Calu3 (cell line): Measurements from ENCODE around the gene BRCC3. TPM values are rescaled to one million over a fixed set of nuclear protein-coding genes. Genes with fewer than 3 reads are reported as not detected.

Experiments
- BruUV-seq: library from RNA; stranded (reverse); fragments of 400-500 nt; replicated peaks from 2 replicates; lab custom pipeline; 2021; lab: Mats Ljungman, UMichigan
- CTCF ChIA-PET: fragments of 300-600 bp; sonication (Branson Sonifier 250); formaldehyde crosslinking; loops from one replicate; lab custom pipeline; 2022; ENCODE audit warnings: antibody characterized with exemption; lab: Charles Lee
- DNase-seq: peaks from one replicate; pipeline ENCODE4 v3.0.0; 2022
- H3K27ac Mint-ChIP-seq: one replicate; pipeline ENCODE4 v1.8.0; 2022; ENCODE audit warnings: mixed read lengths; ENCODE audit not compliant: unreplicated experiment
- H3K27me3 Mint-ChIP-seq: one replicate; pipeline ENCODE4 v1.8.0; 2022; ENCODE audit warnings: mixed read lengths; ENCODE audit not compliant: unreplicated experiment
- H3K36me3 Mint-ChIP-seq: one replicate; pipeline ENCODE4 v1.8.0; 2022; ENCODE audit warnings: mild to moderate bottlenecking, moderate library complexity, mixed read lengths; ENCODE audit not compliant: insufficient read depth, unreplicated experiment
- H3K4me1 Mint-ChIP-seq: one replicate; pipeline ENCODE4 v1.8.0; 2022; ENCODE audit warnings: mild to moderate bottlenecking, low read depth, mixed read lengths; ENCODE audit not compliant: unreplicated experiment
- H3K4me3 Mint-ChIP-seq: one replicate; pipeline ENCODE4 v1.8.0; 2022; ENCODE audit warnings: mild to moderate bottlenecking, low read depth, moderate library complexity, mixed read lengths; ENCODE audit not compliant: unreplicated experiment
- H3K9me3 Mint-ChIP-seq: one replicate; pipeline ENCODE4 v1.8.0; 2022; ENCODE audit warnings: low read depth, mixed read lengths; ENCODE audit not compliant: unreplicated experiment
- CTCF ChIP-seq: fragments of 200-600 bp; IDR thresholded peaks from one replicate; pipeline ENCODE4 v1.8.0; 2022; ENCODE audit warnings: antibody characterized with exemption; ENCODE audit not compliant: unreplicated experiment
- intact Hi-C: fragments of 100-400 bp; cut with micrococcal nuclease; formaldehyde crosslinking; loops from one replicate; pipeline ENCODE4 v1.10.0; 2022; ENCODE audit not compliant: unreplicated experiment
- total RNA-seq: library from RNA; stranded (reverse); gene quantifications from 2 replicates; pipeline ENCODE4 v1.2.3, GENCODE V29; 2022

Gene BRCC3
- total RNA-seq, 1 experiment from 2014 or later, result 35.9 TPM

- CTCF ChIA-PET, result interaction anchor here (0.5 kb wide), 1 partner anchor 21 kb away, joined by 3 read pairs; no protein-coding TSS in a partner anchor
- TF ChIP-seq CTCF, result no peak
- Mint-ChIP-seq H3K27ac (peak overlapping the region; percentile 68), H3K27me3 (no peaks in the 10 kb centered on the region), H3K4me1 (peaks cover 7% of the 10 kb centered on the region), H3K9me3 (peaks cover 4% of the 10 kb centered on the region), H3K4me3 (no peak overlapping the region), H3K36me3 (peaks cover 7% of the 10 kb centered on the region)
- BruUV-seq, result no TSS peak
- no peak for DNase-seq
- intact Hi-C loops, result no loop called here
Measured at GRCh38 chrX:155112171-155112570, 40.9 kb downstream of the BRCC3 start.

GRCh38 chrX:155113097-155113496 is 41.8 kb downstream of the BRCC3 start:
- Mint-ChIP-seq H3K27ac (no peak overlapping the region), H3K9me3 (peaks cover 4% of the 10 kb centered on the region), H3K4me1 (peaks cover 7% of the 10 kb centered on the region), H3K36me3 (peaks cover 7% of the 10 kb centered on the region), H3K27me3 (no peaks in the 10 kb centered on the region), H3K4me3 (no peak overlapping the region)
- DNase-seq, result no peak
- CTCF ChIA-PET, result no interaction called here
- no peak for TF ChIP-seq CTCF
- no TSS peak for BruUV-seq
- intact Hi-C loops, result no loop called here

- Mint-ChIP-seq H3K27ac (no peak overlapping the region), H3K36me3 (peaks cover 7% of the 10 kb centered on the region), H3K4me3 (no peak overlapping the region), H3K9me3 (peaks cover 4% of the 10 kb centered on the region), H3K4me1 (peaks cover 7% of the 10 kb centered on the region), H3K27me3 (no peaks in the 10 kb centered on the region)
- intact Hi-C loops, result no loop called here
- DNase-seq, result no peak
- no TSS peak for BruUV-seq
- CTCF ChIA-PET, result no interaction called here
- TF ChIP-seq CTCF, result no peak
Measured at GRCh38 chrX:155115174-155115819, 44.0 kb downstream of the BRCC3 start.

- no peak for TF ChIP-seq CTCF
- BruUV-seq, result no TSS peak
- H3K27me3 Mint-ChIP-seq, result no peaks in the 10 kb centered on the region
- H3K27ac Mint-ChIP-seq, result no peak overlapping the region
- peaks cover 3% of the 10 kb centered on the region for H3K9me3 Mint-ChIP-seq
- no peaks in the 10 kb centered on the region for H3K4me1 Mint-ChIP-seq
- CTCF ChIA-PET, result no interaction called here
- no peaks in the 10 kb centered on the region for H3K36me3 Mint-ChIP-seq
- no peak for DNase-seq
- intact Hi-C loops, result no loop called here
- H3K4me3 Mint-ChIP-seq, result no peak overlapping the region
Measured at GRCh38 chrX:155127465-155127864, 56.2 kb downstream of the BRCC3 start.
